ENCODE measurements around the gene BCAS3.
"Not testable (repeated sequence)": the region's sequence is repeated elsewhere in the genome, so short reads cannot be mapped to it uniquely, and the experiment has no call there.

The BCAS3 gene

GRCh38 chr17:60773552-60773951 is 95.9 kb downstream of the BCAS3 start:
- Histone ChIP-seq H3K4me3 (ENCODE audit: extremely low read depth, insufficient read depth, low read length, poor library complexity, severe bottlenecking) (no peak overlapping the region), H3K27ac (ENCODE audit: low read depth, low read length, severe bottlenecking) (no peak overlapping the region), H3K36me3 (ENCODE audit: control insufficient read depth, insufficient read depth, low read length) (no peaks in the 10 kb centered on the region), H3K4me1 (ENCODE audit: control insufficient read depth, insufficient read depth, low read length, poor library complexity, severe bottlenecking) (no peaks in the 10 kb centered on the region), H3K9me3 (ENCODE audit: control insufficient read depth, low read length) (no peaks in the 10 kb centered on the region)
- WGBS, 2 experiments (ENCODE audit: insufficient coverage in 2 of 2) = 83 to 90% methylated on average over 6 of the region's 7 CpGs

- Histone ChIP-seq H3K4me3 (ENCODE audit: extremely low read depth, insufficient read depth, low read length, poor library complexity, severe bottlenecking) (no peak overlapping the region), H3K27ac (ENCODE audit: low read depth, low read length, severe bottlenecking) (no peak overlapping the region), H3K36me3 (ENCODE audit: control insufficient read depth, insufficient read depth, low read length) (no peaks in the 10 kb centered on the region), H3K4me1 (ENCODE audit: control insufficient read depth, insufficient read depth, low read length, poor library complexity, severe bottlenecking) (no peaks in the 10 kb centered on the region), H3K9me3 (ENCODE audit: control insufficient read depth, low read length) (no peaks in the 10 kb centered on the region)
Measured at GRCh38 chr17:60781880-60782412, 104.3 kb downstream of the BCAS3 start.

- Histone ChIP-seq H3K36me3 (ENCODE audit: control insufficient read depth, insufficient read depth, low read length) (no peaks in the 10 kb centered on the region), H3K4me1 (ENCODE audit: control insufficient read depth, insufficient read depth, low read length, poor library complexity, severe bottlenecking) (no peaks in the 10 kb centered on the region), H3K4me3 (ENCODE audit: extremely low read depth, insufficient read depth, low read length, poor library complexity, severe bottlenecking) (no peak overlapping the region), H3K9me3 (ENCODE audit: control insufficient read depth, low read length) (no peaks in the 10 kb centered on the region), H3K27ac (ENCODE audit: low read depth, low read length, severe bottlenecking) (no peak overlapping the region)
- WGBS, 2 experiments (ENCODE audit: insufficient coverage in 2 of 2) = 100% methylated on average over 1 of the region's 3 CpGs; no CpG with 5 or more reads in 1 of the 2 experiments
Measured at GRCh38 chr17:60782742-60783141, 105.1 kb downstream of the BCAS3 start.

- H3K4me1 ChIP-seq (ENCODE audit: control insufficient read depth, insufficient read depth, low read length, poor library complexity, severe bottlenecking) = no peaks in the 10 kb centered on the region
- no peak overlapping the region for H3K27ac ChIP-seq (ENCODE audit: low read depth, low read length, severe bottlenecking)
- H3K9me3 ChIP-seq (ENCODE audit: control insufficient read depth, low read length) = no peaks in the 10 kb centered on the region
Measured at GRCh38 chr17:60790205-60790604, 112.6 kb downstream of the BCAS3 start.

GRCh38 chr17:60792250-60792898 is 114.7 kb downstream of the BCAS3 start:
- H3K9me3 ChIP-seq (ENCODE audit: control insufficient read depth, low read length) = no peaks in the 10 kb centered on the region
- no peak overlapping the region for H3K4me3 ChIP-seq (ENCODE audit: extremely low read depth, insufficient read depth, low read length, poor library complexity, severe bottlenecking)
- no peak overlapping the region for H3K27ac ChIP-seq (ENCODE audit: low read depth, low read length, severe bottlenecking)
- 87 to 91% methylated on average over 7 to 10 of the region's 10 CpGs for WGBS, 2 experiments (ENCODE audit: insufficient coverage in 2 of 2)
- H3K4me1 ChIP-seq (ENCODE audit: control insufficient read depth, insufficient read depth, low read length, poor library complexity, severe bottlenecking) = no peaks in the 10 kb centered on the region
- no peaks in the 10 kb centered on the region for H3K36me3 ChIP-seq (ENCODE audit: control insufficient read depth, insufficient read depth, low read length)

More at GRCh38 chr17:60790205-60790604, 112.6 kb downstream of the BCAS3 start:
- Histone ChIP-seq H3K4me3 (ENCODE audit: extremely low read depth, insufficient read depth, low read length, poor library complexity, severe bottlenecking) (no peak overlapping the region), H3K36me3 (ENCODE audit: control insufficient read depth, insufficient read depth, low read length) (no peaks in the 10 kb centered on the region)

GRCh38 chr17:60798576-60798975 is 120.9 kb downstream of the BCAS3 start:
- H3K4me3 ChIP-seq (ENCODE audit: extremely low read depth, insufficient read depth, low read length, poor library complexity, severe bottlenecking) = no peak overlapping the region
- no peaks in the 10 kb centered on the region for H3K4me1 ChIP-seq (ENCODE audit: control insufficient read depth, insufficient read depth, low read length, poor library complexity, severe bottlenecking)
- no peak overlapping the region for H3K27ac ChIP-seq (ENCODE audit: low read depth, low read length, severe bottlenecking)
- no peaks in the 10 kb centered on the region for H3K9me3 ChIP-seq (ENCODE audit: control insufficient read depth, low read length)
- 82 to 92% methylated on average over 5 of the region's 8 CpGs for WGBS, 2 experiments (ENCODE audit: insufficient coverage in 2 of 2)
- H3K36me3 ChIP-seq (ENCODE audit: control insufficient read depth, insufficient read depth, low read length) = no peaks in the 10 kb centered on the region

GRCh38 chr17:60802377-60802776 is 124.7 kb downstream of the BCAS3 start:
- Histone ChIP-seq H3K36me3 (ENCODE audit: control insufficient read depth, insufficient read depth, low read length) (no peaks in the 10 kb centered on the region), H3K4me1 (ENCODE audit: control insufficient read depth, insufficient read depth, low read length, poor library complexity, severe bottlenecking) (no peaks in the 10 kb centered on the region), H3K27ac (ENCODE audit: low read depth, low read length, severe bottlenecking) (no peak overlapping the region), H3K9me3 (ENCODE audit: control insufficient read depth, low read length) (no peaks in the 10 kb centered on the region), H3K4me3 (ENCODE audit: extremely low read depth, insufficient read depth, low read length, poor library complexity, severe bottlenecking) (no peak overlapping the region)
- WGBS, 2 experiments (ENCODE audit: insufficient coverage in 2 of 2) = 89 to 93% methylated on average over 5 of the region's 6 CpGs

- no peak overlapping the region for H3K27ac ChIP-seq (ENCODE audit: low read depth, low read length, severe bottlenecking)
- no peaks in the 10 kb centered on the region for H3K9me3 ChIP-seq (ENCODE audit: control insufficient read depth, low read length)
- H3K4me3 ChIP-seq (ENCODE audit: extremely low read depth, insufficient read depth, low read length, poor library complexity, severe bottlenecking) = no peak overlapping the region
- H3K36me3 ChIP-seq (ENCODE audit: control insufficient read depth, insufficient read depth, low read length) = no peaks in the 10 kb centered on the region
- H3K4me1 ChIP-seq (ENCODE audit: control insufficient read depth, insufficient read depth, low read length, poor library complexity, severe bottlenecking) = no peaks in the 10 kb centered on the region
- WGBS, 2 experiments (ENCODE audit: insufficient coverage in 2 of 2) = 100% methylated on average over 1 of the region's 6 CpGs; no CpG with 5 or more reads in 1 of the 2 experiments
Measured at GRCh38 chr17:60803059-60803458, 125.4 kb downstream of the BCAS3 start.

GRCh38 chr17:60804831-60805230 is 127.2 kb downstream of the BCAS3 start:
- Histone ChIP-seq H3K4me1 (ENCODE audit: control insufficient read depth, insufficient read depth, low read length, poor library complexity, severe bottlenecking) (no peaks in the 10 kb centered on the region), H3K27ac (ENCODE audit: low read depth, low read length, severe bottlenecking) (no peak overlapping the region), H3K4me3 (ENCODE audit: extremely low read depth, insufficient read depth, low read length, poor library complexity, severe bottlenecking) (no peak overlapping the region), H3K9me3 (ENCODE audit: control insufficient read depth, low read length) (no peaks in the 10 kb centered on the region), H3K36me3 (ENCODE audit: control insufficient read depth, insufficient read depth, low read length) (no peaks in the 10 kb centered on the region)
- WGBS, 2 experiments (ENCODE audit: insufficient coverage in 2 of 2) = 80% methylated on average over 1 of the region's 3 CpGs; no CpG with 5 or more reads in 1 of the 2 experiments

GRCh38 chr17:60809421-60809820 is 131.8 kb downstream of the BCAS3 start:
- Histone ChIP-seq H3K4me3 (ENCODE audit: extremely low read depth, insufficient read depth, low read length, poor library complexity, severe bottlenecking) (no peak overlapping the region), H3K4me1 (ENCODE audit: control insufficient read depth, insufficient read depth, low read length, poor library complexity, severe bottlenecking) (no peaks in the 10 kb centered on the region), H3K9me3 (ENCODE audit: control insufficient read depth, low read length) (peaks cover 5% of the 10 kb centered on the region), H3K36me3 (ENCODE audit: control insufficient read depth, insufficient read depth, low read length) (no peaks in the 10 kb centered on the region), H3K27ac (ENCODE audit: low read depth, low read length, severe bottlenecking) (no peak overlapping the region)
- 83 to 100% methylated on average over 1 of the region's 1 CpG for WGBS, 2 experiments (ENCODE audit: insufficient coverage in 2 of 2)

GRCh38 chr17:60814941-60815340 is 137.3 kb downstream of the BCAS3 start:
- not testable (repeated sequence) for H3K36me3 ChIP-seq (ENCODE audit: control insufficient read depth, insufficient read depth, low read length); H3K4me1 ChIP-seq (ENCODE audit: control insufficient read depth, insufficient read depth, low read length, poor library complexity, severe bottlenecking); H3K9me3 ChIP-seq (ENCODE audit: control insufficient read depth, low read length); H3K27ac ChIP-seq (ENCODE audit: low read depth, low read length, severe bottlenecking); H3K4me3 ChIP-seq (ENCODE audit: extremely low read depth, insufficient read depth, low read length, poor library complexity, severe bottlenecking)
- 90 to 100% methylated on average over 1 to 2 of the region's 2 CpGs for WGBS, 2 experiments (ENCODE audit: insufficient coverage in 2 of 2)

All from mesodermal cell (in vitro differentiated cells).